SK-N-SH (cell line): Measurements from ENCODE around the gene CNTNAP2. TPM values are rescaled to one million over a fixed set of nuclear protein-coding genes. Genes with fewer than 3 reads are reported as not detected.

Source experiments
- CTCF ChIA-PET: fragments of 300-600, 350-600 bp; formaldehyde crosslinking; extraction: SDS; loops from one replicate; lab custom pipeline; 2021; lab: Yijun Ruan, JAX
- POLR2A ChIA-PET: fragments of 350-600 bp; sonication (Branson Sonifier 250); formaldehyde crosslinking; extraction: SDS; loops from one replicate; lab custom pipeline; 2020; ENCODE audit warnings: antibody characterized with exemption, inconsistent platforms; lab: Yijun Ruan, JAX
- DNase-seq: peaks from one replicate; pipeline ENCODE4 v3.0.0; 2012
- H2AFZ ChIP-seq: fragments of 200-600 bp; sonication (generic); 2 replicates; pipeline ENCODE4 v1.8.1; 2016; ENCODE audit warnings: antibody characterized with exemption, mild to moderate bottlenecking, low read depth
- H3F3A ChIP-seq: fragments of 200-600 bp; sonication (generic); replicated peaks from 2 replicates; pipeline ENCODE3; 2016; ENCODE audit warnings: antibody characterized with exemption, mild to moderate bottlenecking; ENCODE audit not compliant: insufficient read depth
- H3K27ac ChIP-seq, 2 experiments: fragments of 200-500 bp in 1 of 2; fragments of 200-600 bp in 1 of 2; sonication (Bioruptor generic) in 1 of 2; sonication (generic), shearing (Covaris generic) in 1 of 2; 2 replicates each; pipeline versions ENCODE4 v1.5.1 to v1.6.1; 2014 to 2016; ENCODE audit warnings: low read depth in 2 of 2, inconsistent platforms in 1 of 2, low read length in 1 of 2, mild to moderate bottlenecking in 1 of 2, mixed read lengths in 1 of 2
- H3K27me3 ChIP-seq: fragments of 200-600 bp; sonication (generic), shearing (Covaris generic); 2 replicates; pipeline ENCODE4 v1.6.1; 2016; ENCODE audit warnings: mixed run types; ENCODE audit not compliant: insufficient read depth
- H3K36me3 ChIP-seq, 2 experiments: fragments of 200-500 bp in 1 of 2; fragments of 200-600 bp in 1 of 2; sonication (Bioruptor generic) in 1 of 2; sonication (generic) in 1 of 2; replicated peaks in 1 of 2; 2 replicates each; pipeline versions ENCODE3 to v1.5.1; 2014 to 2016; ENCODE audit warnings: low read length in 1 of 2, mild to moderate bottlenecking in 1 of 2; ENCODE audit not compliant: insufficient read depth in 2 of 2, control insufficient read depth in 1 of 2
- H3K4me1 ChIP-seq, 2 experiments: fragments of 200-500 bp in 1 of 2; fragments of 200-600 bp in 1 of 2; sonication (Bioruptor generic) in 1 of 2; sonication (generic), shearing (Covaris generic) in 1 of 2; 2 replicates each; pipeline versions ENCODE4 v1.5.1 to v1.6.1; 2014 to 2016; ENCODE audit warnings: low read depth in 1 of 2, low read length in 1 of 2, mixed run types in 1 of 2; ENCODE audit not compliant: insufficient read depth in 2 of 2, control insufficient read depth in 1 of 2
- H3K4me2 ChIP-seq: fragments of 200-600 bp; sonication (generic), shearing (Covaris generic); 2 replicates; pipeline ENCODE4 v1.6.1; 2017; ENCODE audit warnings: mixed run types
- H3K4me3 ChIP-seq, 2 experiments: fragments of 200-500 bp in 1 of 2; fragments of 200-600 bp in 1 of 2; sonication (Bioruptor generic) in 1 of 2; sonication (generic), shearing (Covaris generic) in 1 of 2; 2 replicates each; pipeline versions ENCODE4 v1.5.1 to v1.8.1; 2014 to 2016; ENCODE audit warnings: low read depth in 2 of 2, inconsistent platforms in 1 of 2, low read length in 1 of 2, mild to moderate bottlenecking in 1 of 2, mixed read lengths in 1 of 2, moderate library complexity in 1 of 2
- H3K79me2 ChIP-seq: fragments of 200-600 bp; sonication (generic); 2 replicates; pipeline ENCODE4 v1.8.1; 2017; ENCODE audit warnings: mild to moderate bottlenecking; ENCODE audit not compliant: insufficient read depth
- H3K9ac ChIP-seq: fragments of 200-600 bp; sonication (generic); 2 replicates; pipeline ENCODE4 v1.6.1; 2017; ENCODE audit warnings: mixed run types
- H3K9me2 ChIP-seq: fragments of 200-600 bp; sonication (generic); 2 replicates; pipeline ENCODE4 v1.6.1; 2017; ENCODE audit warnings: mixed run types
- H3K9me3 ChIP-seq: fragments of 200-600 bp; sonication (generic); 2 replicates; pipeline ENCODE4 v1.6.1; 2017; ENCODE audit warnings: mixed run types, mild to moderate bottlenecking, moderate library complexity
- H4K20me1 ChIP-seq: fragments of 200-600 bp; sonication (generic); 2 replicates; pipeline ENCODE4 v1.6.1; 2017; ENCODE audit warnings: mild to moderate bottlenecking, mixed run types; ENCODE audit not compliant: insufficient read depth
- CHD2 ChIP-seq: fragments of 150-350 bp; IDR thresholded peaks from 2 replicates; pipeline ENCODE4 v1.6.1; 2018; ENCODE audit warnings: low read length; ENCODE audit not compliant: partially characterized antibody
- ELF1 ChIP-seq: IDR thresholded peaks from 2 replicates; pipeline ENCODE4 v1.4.0; 2012
- EZH2phosphoT487 ChIP-seq: fragments of 200-600 bp; sonication (generic); IDR thresholded peaks from 2 replicates; pipeline ENCODE4 v1.6.1; 2017; ENCODE audit warnings: low read depth, mixed run types, mild to moderate bottlenecking, antibody characterized with exemption, moderate library complexity, borderline replicate concordance
- JUND ChIP-seq: IDR thresholded peaks from 2 replicates; pipeline ENCODE4 v1.4.0; 2012
- MEF2A ChIP-seq: IDR thresholded peaks from 2 replicates; pipeline ENCODE4 v1.4.0; 2012; ENCODE audit warnings: low read depth, borderline replicate concordance
- MXI1 ChIP-seq: IDR thresholded peaks from 2 replicates; pipeline ENCODE4 v1.6.1; 2012; ENCODE audit warnings: mild to moderate bottlenecking, low read depth, low read length, improper control_type of control experiment
- NFIC ChIP-seq: IDR thresholded peaks from 2 replicates; pipeline ENCODE4 v1.4.0; 2012; ENCODE audit warnings: borderline replicate concordance
- POLR2AphosphoS5 ChIP-seq: IDR thresholded peaks from 2 replicates; pipeline ENCODE4 v1.6.1; 2012; ENCODE audit warnings: low read depth, low read length
- RAD21 ChIP-seq: IDR thresholded peaks from 2 replicates; pipeline ENCODE4 v1.6.1; 2012; ENCODE audit warnings: mild to moderate bottlenecking, low read length
- RCOR1 ChIP-seq: fragments of 150-350 bp; IDR thresholded peaks from 2 replicates; pipeline ENCODE4 v1.6.1; 2017; ENCODE audit warnings: antibody characterized with exemption, low read length
- RXRA ChIP-seq: IDR thresholded peaks from 2 replicates; pipeline ENCODE4 v1.4.0; 2012; ENCODE audit warnings: low read depth, mild to moderate bottlenecking, borderline replicate concordance
- SIN3A ChIP-seq: IDR thresholded peaks from 2 replicates; pipeline ENCODE4 v1.6.1; 2012; ENCODE audit warnings: low read depth, mild to moderate bottlenecking, low read length, moderate library complexity, borderline replicate concordance
- SMC3 ChIP-seq: IDR thresholded peaks from 2 replicates; pipeline ENCODE4 v1.6.1; 2012; ENCODE audit warnings: low read depth, low read length, improper control_type of control experiment
- TAF1 ChIP-seq: IDR thresholded peaks from 2 replicates; pipeline ENCODE4 v1.6.1; 2012; ENCODE audit warnings: low read depth, mild to moderate bottlenecking, low read length, moderate library complexity, borderline replicate concordance
- TCF12 ChIP-seq: IDR thresholded peaks from 2 replicates; pipeline ENCODE4 v1.4.0; 2012
- TEAD4 ChIP-seq: IDR thresholded peaks from 2 replicates; pipeline ENCODE4 v1.4.0; 2012; ENCODE audit warnings: mild to moderate bottlenecking, borderline replicate concordance; ENCODE audit not compliant: insufficient read depth
- WGBS: methylation state at CpG from one replicate; pipeline ENCODE4 v1.1.6; 2017; ENCODE audit warnings: low lambda C conversion rate; 5-methylcytosine and 5-hydroxymethylcytosine counted together
- polyA plus RNA-seq, 3 experiments: library from polyadenylated mRNA; depleted of rRNA; stranded (reverse); fragments of >200 nt; gene quantifications; 2 replicates each; pipeline ENCODE4 v1.2.3, GENCODE V29; 2012
- TF ChIP-seq, protein P1 (sequence below): IDR thresholded peaks from 2 replicates; pipeline ENCODE4 v1.4.0; 2012; ENCODE audit warnings: low read depth, borderline replicate concordance
- TF ChIP-seq, protein P2 (sequence below): IDR thresholded peaks from 2 replicates; pipeline ENCODE4 v1.4.0; 2012; ENCODE audit warnings: low read depth
- TF ChIP-seq, protein P3 (sequence below): IDR thresholded peaks from 2 replicates; pipeline ENCODE4; 2012
- TF ChIP-seq, protein P4 (sequence below): fragments of 200-600 bp; sonication (generic); IDR thresholded peaks from 2 replicates; pipeline ENCODE4 v1.6.1; 2017; ENCODE audit warnings: antibody characterized with exemption, mild to moderate bottlenecking, moderate library complexity
- TF ChIP-seq, protein P5 (sequence below): fragments of 150-350 bp; IDR thresholded peaks from 2 replicates; pipeline ENCODE4 v1.6.1; 2016; ENCODE audit warnings: mild to moderate bottlenecking, low read depth, low read length
- TF ChIP-seq, protein P6 (sequence below): fragments of 150-350 bp; IDR thresholded peaks from 2 replicates; pipeline ENCODE4 v1.6.1; 2017; ENCODE audit warnings: antibody characterized with exemption, low read length, low read depth, borderline replicate concordance

CNTNAP2 gene
- polyA plus RNA-seq, 1 of the 3 experiments (the other 2 are of a cell fraction), result 3.4 TPM

DNA sequence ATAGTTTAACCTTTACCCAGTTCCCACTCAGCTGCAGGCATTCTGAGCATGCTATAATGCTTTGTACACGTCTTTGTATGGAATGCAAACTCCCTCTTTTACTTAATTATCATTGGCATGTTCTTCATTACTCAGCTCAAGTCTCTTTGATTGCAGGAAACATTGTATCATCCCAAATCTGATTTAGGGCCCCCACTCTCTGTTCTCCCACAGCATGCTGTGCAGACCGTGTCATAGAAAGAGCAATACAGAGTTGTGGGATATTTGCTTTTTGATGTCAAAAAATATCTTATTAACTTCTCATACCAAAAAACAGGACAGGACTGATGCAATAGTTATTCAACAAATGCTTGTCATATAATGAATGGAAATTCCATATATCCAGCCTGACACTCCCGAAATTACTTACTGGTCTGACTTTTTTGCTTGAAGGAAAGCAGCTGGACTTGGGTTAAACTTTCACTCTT is 1392.5 kb downstream of the CNTNAP2 start (continued):
- no peak for TF ChIP-seq MXI1
- peak; percentile 79 for TF ChIP-seq RXRA
- TF ChIP-seq MEF2A, result peak; percentile 59; the same call in 1 of the 2 replicates
- TF ChIP-seq TEAD4, result peak; percentile 99
- peak; percentile 99 for TF ChIP-seq TCF12
- TF ChIP-seq RCOR1, result no peak
- TF ChIP-seq, protein P1, sequence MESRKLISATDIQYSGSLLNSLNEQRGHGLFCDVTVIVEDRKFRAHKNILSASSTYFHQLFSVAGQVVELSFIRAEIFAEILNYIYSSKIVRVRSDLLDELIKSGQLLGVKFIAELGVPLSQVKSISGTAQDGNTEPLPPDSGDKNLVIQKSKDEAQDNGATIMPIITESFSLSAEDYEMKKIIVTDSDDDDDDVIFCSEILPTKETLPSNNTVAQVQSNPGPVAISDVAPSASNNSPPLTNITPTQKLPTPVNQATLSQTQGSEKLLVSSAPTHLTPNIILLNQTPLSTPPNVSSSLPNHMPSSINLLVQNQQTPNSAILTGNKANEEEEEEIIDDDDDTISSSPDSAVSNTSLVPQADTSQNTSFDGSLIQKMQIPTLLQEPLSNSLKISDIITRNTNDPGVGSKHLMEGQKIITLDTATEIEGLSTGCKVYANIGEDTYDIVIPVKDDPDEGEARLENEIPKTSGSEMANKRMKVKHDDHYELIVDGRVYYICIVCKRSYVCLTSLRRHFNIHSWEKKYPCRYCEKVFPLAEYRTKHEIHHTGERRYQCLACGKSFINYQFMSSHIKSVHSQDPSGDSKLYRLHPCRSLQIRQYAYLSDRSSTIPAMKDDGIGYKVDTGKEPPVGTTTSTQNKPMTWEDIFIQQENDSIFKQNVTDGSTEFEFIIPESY, result peak; percentile 86
- TF ChIP-seq ELF1, result peak; percentile 21; the same call in 1 of the 2 replicates
- TF ChIP-seq POLR2AphosphoS5, result peak; percentile 82
- TF ChIP-seq EZH2phosphoT487, result no peak
- TF ChIP-seq TAF1, result peak; percentile 15; the same call in 1 of the 2 replicates
- TF ChIP-seq, protein P2, sequence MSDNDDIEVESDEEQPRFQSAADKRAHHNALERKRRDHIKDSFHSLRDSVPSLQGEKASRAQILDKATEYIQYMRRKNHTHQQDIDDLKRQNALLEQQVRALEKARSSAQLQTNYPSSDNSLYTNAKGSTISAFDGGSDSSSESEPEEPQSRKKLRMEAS, result peak; percentile 78; the same call in 1 of the 2 replicates
- TF ChIP-seq SIN3A, result peak; percentile 95
- peak; percentile 92 for TF ChIP-seq NFIC
- TF ChIP-seq JUND, result peak; percentile 99

DNA sequence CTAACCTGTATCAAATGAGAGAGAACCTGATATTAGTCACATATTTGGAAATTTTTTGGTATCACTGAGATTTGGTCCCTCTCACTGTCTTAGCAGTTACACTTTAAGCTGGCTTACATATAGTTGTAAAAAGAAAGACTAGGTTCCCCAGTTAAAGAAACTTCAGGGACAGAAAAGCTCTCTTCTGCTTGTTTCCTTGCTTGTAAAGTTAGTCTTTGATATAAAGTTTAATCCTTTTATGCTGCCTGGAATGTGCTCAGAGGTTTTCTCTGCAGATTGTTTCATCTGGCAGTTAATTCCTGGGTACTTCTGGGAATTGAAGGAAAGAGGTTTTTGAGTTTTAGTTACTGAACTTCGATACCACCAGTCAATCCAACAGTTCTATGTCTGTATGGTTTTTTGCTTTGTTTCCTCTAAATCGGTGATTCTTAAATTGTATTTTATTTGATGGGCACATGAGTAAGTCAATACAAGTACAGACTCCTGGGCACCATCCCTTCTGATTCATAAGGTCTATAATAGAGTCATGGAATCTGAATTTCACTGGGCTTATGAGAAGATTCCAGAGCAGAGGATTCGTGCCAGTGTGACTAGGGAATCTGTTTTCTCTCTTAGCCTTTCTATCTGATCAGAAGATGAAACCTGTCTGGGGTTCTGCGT is 1393.1 kb downstream of the CNTNAP2 start:
- CTCF ChIA-PET, result no interaction called here
- peak overlapping the region; percentile 94 for H3K9ac ChIP-seq
- H3K4me2 ChIP-seq, result peak overlapping the region; percentile 71
- TF ChIP-seq ELF1 (0 out of 2 replicates have a peak, but pooled peaks have one; percentile 19), CHD2 (no peak), SMC3 (no peak), TCF12 (peak; percentile 99), RCOR1 (0 out of 2 replicates have a peak, but pooled peaks have one; percentile 9), NFIC (peak; percentile 79), JUND (peak; percentile 96), RAD21 (no peak), TAF1 (peak; percentile 30; the same call in 1 of the 2 replicates), MXI1 (no peak), POLR2AphosphoS5 (peak; percentile 84)
- TF ChIP-seq, protein P3, sequence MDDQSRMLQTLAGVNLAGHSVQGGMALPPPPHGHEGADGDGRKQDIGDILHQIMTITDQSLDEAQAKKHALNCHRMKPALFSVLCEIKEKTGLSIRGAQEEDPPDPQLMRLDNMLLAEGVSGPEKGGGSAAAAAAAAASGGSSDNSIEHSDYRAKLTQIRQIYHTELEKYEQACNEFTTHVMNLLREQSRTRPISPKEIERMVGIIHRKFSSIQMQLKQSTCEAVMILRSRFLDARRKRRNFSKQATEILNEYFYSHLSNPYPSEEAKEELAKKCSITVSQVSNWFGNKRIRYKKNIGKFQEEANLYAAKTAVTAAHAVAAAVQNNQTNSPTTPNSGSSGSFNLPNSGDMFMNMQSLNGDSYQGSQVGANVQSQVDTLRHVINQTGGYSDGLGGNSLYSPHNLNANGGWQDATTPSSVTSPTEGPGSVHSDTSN, result peak; percentile 97
- TF ChIP-seq, protein P4, sequence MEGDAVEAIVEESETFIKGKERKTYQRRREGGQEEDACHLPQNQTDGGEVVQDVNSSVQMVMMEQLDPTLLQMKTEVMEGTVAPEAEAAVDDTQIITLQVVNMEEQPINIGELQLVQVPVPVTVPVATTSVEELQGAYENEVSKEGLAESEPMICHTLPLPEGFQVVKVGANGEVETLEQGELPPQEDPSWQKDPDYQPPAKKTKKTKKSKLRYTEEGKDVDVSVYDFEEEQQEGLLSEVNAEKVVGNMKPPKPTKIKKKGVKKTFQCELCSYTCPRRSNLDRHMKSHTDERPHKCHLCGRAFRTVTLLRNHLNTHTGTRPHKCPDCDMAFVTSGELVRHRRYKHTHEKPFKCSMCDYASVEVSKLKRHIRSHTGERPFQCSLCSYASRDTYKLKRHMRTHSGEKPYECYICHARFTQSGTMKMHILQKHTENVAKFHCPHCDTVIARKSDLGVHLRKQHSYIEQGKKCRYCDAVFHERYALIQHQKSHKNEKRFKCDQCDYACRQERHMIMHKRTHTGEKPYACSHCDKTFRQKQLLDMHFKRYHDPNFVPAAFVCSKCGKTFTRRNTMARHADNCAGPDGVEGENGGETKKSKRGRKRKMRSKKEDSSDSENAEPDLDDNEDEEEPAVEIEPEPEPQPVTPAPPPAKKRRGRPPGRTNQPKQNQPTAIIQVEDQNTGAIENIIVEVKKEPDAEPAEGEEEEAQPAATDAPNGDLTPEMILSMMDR, result no peak
- TF ChIP-seq, protein P5, sequence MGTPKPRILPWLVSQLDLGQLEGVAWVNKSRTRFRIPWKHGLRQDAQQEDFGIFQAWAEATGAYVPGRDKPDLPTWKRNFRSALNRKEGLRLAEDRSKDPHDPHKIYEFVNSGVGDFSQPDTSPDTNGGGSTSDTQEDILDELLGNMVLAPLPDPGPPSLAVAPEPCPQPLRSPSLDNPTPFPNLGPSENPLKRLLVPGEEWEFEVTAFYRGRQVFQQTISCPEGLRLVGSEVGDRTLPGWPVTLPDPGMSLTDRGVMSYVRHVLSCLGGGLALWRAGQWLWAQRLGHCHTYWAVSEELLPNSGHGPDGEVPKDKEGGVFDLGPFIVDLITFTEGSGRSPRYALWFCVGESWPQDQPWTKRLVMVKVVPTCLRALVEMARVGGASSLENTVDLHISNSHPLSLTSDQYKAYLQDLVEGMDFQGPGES, result no peak
- TF ChIP-seq, protein P6, sequence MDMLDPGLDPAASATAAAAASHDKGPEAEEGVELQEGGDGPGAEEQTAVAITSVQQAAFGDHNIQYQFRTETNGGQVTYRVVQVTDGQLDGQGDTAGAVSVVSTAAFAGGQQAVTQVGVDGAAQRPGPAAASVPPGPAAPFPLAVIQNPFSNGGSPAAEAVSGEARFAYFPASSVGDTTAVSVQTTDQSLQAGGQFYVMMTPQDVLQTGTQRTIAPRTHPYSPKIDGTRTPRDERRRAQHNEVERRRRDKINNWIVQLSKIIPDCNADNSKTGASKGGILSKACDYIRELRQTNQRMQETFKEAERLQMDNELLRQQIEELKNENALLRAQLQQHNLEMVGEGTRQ, result no peak

More for the DNA sequence above, 1393.1 kb downstream of the CNTNAP2 start:
- H3K4me3 ChIP-seq, result peak overlapping the region in 1 of 2 experiments; percentile 24; a peak in 2 of 4 replicates
- no peak for DNase-seq
- peaks cover 8 to 27% of the 10 kb centered on the region in 2 experiments for H3K4me1 ChIP-seq
- H4K20me1 ChIP-seq, result no peaks in the 10 kb centered on the region
- H2AFZ ChIP-seq, result peak overlapping the region; percentile 3; the same call in 1 of the 2 replicates
- no peaks in the 10 kb centered on the region for H3K79me2 ChIP-seq
- peak overlapping the region; percentile 84 to 100; a peak in 3 of 4 replicates for H3K27ac ChIP-seq
- H3K27me3 ChIP-seq, result no peaks in the 10 kb centered on the region
- H3K9me3 ChIP-seq, result no peaks in the 10 kb centered on the region
- no peaks in the 10 kb centered on the region for H3K9me2 ChIP-seq
- peaks cover 41% of the 10 kb centered on the region for H3F3A ChIP-seq
- WGBS, result 16% methylated on average over 4 of the region's 4 CpGs
- POLR2A ChIA-PET, result no interaction called here
- H3K36me3 ChIP-seq, result peaks cover 0 to 4% of the 10 kb centered on the region in 2 experiments
